Measurements from ENCODE around the gene GPATCH1. TPM values are rescaled to one million over a fixed set of nuclear protein-coding genes. Genes with fewer than 3 reads are reported as not detected.

GPATCH1 gene
- total and polyA plus RNA-seq, 2 of the 4 experiments (the other 2 are of a cell fraction) = 5.1 to 7.5 TPM

- Histone ChIP-seq H2BK15ac (ENCODE audit: low read depth, low read length) (no peak overlapping the region), H2AFZ (replicated peaks; ENCODE audit: low read length, poor library complexity) (no peak overlapping the region), H3K14ac (replicated peaks; ENCODE audit: low read depth, low read length) (no peak overlapping the region), H4K20me1 (ENCODE audit: insufficient read depth, low read length) (no peaks in the 10 kb centered on the region), H3K36me3 (ENCODE audit: control insufficient read depth, insufficient read depth, low read length) (peaks cover 4% of the 10 kb centered on the region; the same call in 1 of the 2 replicates), H3K9ac (ENCODE audit: low read depth, low read length) (no peak overlapping the region), H4K5ac (ENCODE audit: low read depth, low read length) (no peak overlapping the region), H2BK20ac (ENCODE audit: low read depth, low read length) (no peak overlapping the region), H3K79me1 (ENCODE audit: low read depth in 1 of 2, low read length in 2 of 2) (no peaks in the 10 kb centered on the region), H2BK120ac (ENCODE audit: low read depth, low read length) (no peak overlapping the region), H4K8ac (ENCODE audit: low read depth in 2 of 2, low read length in 2 of 2) (no peak overlapping the region), H3K18ac (ENCODE audit: low read depth, low read length) (no peak overlapping the region), H3K4me1 (ENCODE audit: control insufficient read depth, insufficient read depth, low read length) (peaks cover 2% of the 10 kb centered on the region; the same call in 1 of the 2 replicates), H3K9me1 (ENCODE audit: insufficient read depth, low read length) (no peaks in the 10 kb centered on the region), H3K4me3 (ENCODE audit: insufficient read depth, low read depth, low read length) (no peak overlapping the region), H3K4ac (ENCODE audit: low read depth, low read length) (no peak overlapping the region), H3K27ac (ENCODE audit: insufficient read depth, low read length) (no peak overlapping the region), H2AK5ac (ENCODE audit: low read depth, low read length) (no peak overlapping the region), H3K9me3 (ENCODE audit: control insufficient read depth, insufficient read depth, low read length) (no peaks in the 10 kb centered on the region), H2BK5ac (ENCODE audit: low read depth, low read length, poor library complexity, severe bottlenecking) (no peak overlapping the region), H3K4me2 (ENCODE audit: low read depth, low read length) (no peak overlapping the region), H3K27me3 (ENCODE audit: control insufficient read depth, insufficient read depth, low read length) (no peaks in the 10 kb centered on the region), H3K56ac (ENCODE audit: extremely low read depth, insufficient read depth, low read length) (no peak overlapping the region), H2AK9ac (replicated peaks; ENCODE audit: low read depth, low read length, poor library complexity) (no peak overlapping the region), H4K91ac (ENCODE audit: insufficient read depth, low read depth, low read length) (no peak overlapping the region), H3K23ac (ENCODE audit: low read depth, low read length) (no peak overlapping the region)
- ChIA-PET CTCF (interaction anchor here (0.6 kb wide), 1 partner anchor 29 kb away, joined by 3 read pairs; no protein-coding TSS in a partner anchor), POLR2A (ENCODE audit: unreplicated experiment) (no interaction called here)
- WGBS, 2 experiments (ENCODE audit: extremely low coverage in 2 of 2, insufficient read length in 1 of 2) = 20% methylated on average over 3 of the region's 38 CpGs; no CpG with 5 or more reads in 1 of the 2 experiments
- intact Hi-C loops (cut with micrococcal nuclease) (no loop called here), dilution Hi-C loops (cut with HindIII; ENCODE audit: low sequenced_read_pairs, unreplicated experiment) (no loop called here), in situ Hi-C loops (cut with MboI; ENCODE audit: low sequenced_read_pairs) (loop anchor here (10.0 kb wide), 1 partner anchor 50 kb away; no protein-coding TSS in a partner anchor)
- TF ChIP-seq USF2 (IDR thresholded peaks at IDR 0.05; ENCODE audit: low read depth, low read length) (no peak), NFE2L2 (IDR thresholded peaks at IDR 0.05; ENCODE audit: low read depth, low read length) (no peak), FOS (IDR thresholded peaks at IDR 0.05; ENCODE audit: low read depth, low read length) (no peak), MAFK (IDR thresholded peaks at IDR 0.05; ENCODE audit: low read depth, low read length) (no peak), POLR2A (IDR thresholded peaks at IDR 0.05; ENCODE audit: low read depth, low read length) (no peak), CHD1 (IDR thresholded peaks at IDR 0.05; ENCODE audit: low read depth, low read length) (no peak), MAZ (IDR thresholded peaks at IDR 0.05; ENCODE audit: borderline replicate concordance, low read depth, low read length) (no peak), CEBPB (IDR thresholded peaks at IDR 0.05; ENCODE audit: low read depth, low read length) (no peak), RCOR1 (IDR thresholded peaks at IDR 0.05; ENCODE audit: insufficient replicate concordance, low read length) (no peak), RAD21 (IDR thresholded peaks at IDR 0.05; ENCODE audit: low read length) (no peak), CTCF (conservative IDR thresholded peaks at IDR 0.05; ENCODE audit: low read depth, low read length) (no peak), MXI1 (IDR thresholded peaks at IDR 0.05; ENCODE audit: borderline replicate concordance, low read depth, low read length) (no peak), BHLHE40 (IDR thresholded peaks at IDR 0.05; ENCODE audit: low read depth, low read length) (no peak), SMC3 (IDR thresholded peaks at IDR 0.05; ENCODE audit: low read depth, low read length) (no peak), RFX5 (IDR thresholded peaks at IDR 0.05; ENCODE audit: low read depth, low read length) (no peak)
- TF ChIP-seq, protein P1, sequence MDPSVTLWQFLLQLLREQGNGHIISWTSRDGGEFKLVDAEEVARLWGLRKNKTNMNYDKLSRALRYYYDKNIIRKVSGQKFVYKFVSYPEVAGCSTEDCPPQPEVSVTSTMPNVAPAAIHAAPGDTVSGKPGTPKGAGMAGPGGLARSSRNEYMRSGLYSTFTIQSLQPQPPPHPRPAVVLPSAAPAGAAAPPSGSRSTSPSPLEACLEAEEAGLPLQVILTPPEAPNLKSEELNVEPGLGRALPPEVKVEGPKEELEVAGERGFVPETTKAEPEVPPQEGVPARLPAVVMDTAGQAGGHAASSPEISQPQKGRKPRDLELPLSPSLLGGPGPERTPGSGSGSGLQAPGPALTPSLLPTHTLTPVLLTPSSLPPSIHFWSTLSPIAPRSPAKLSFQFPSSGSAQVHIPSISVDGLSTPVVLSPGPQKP (IDR thresholded peaks at IDR 0.05; ENCODE audit: borderline replicate concordance, low read depth, low read length) = no peak
- no peak for DNase-seq
- ATAC-seq (ENCODE audit: low read depth) = no peak
- BruUV-seq (replicated peaks) = no TSS peak
These were observed 53.6 kb downstream of the GPATCH1 start for GRCh38 chr19:33134571-33135041.

Data from IMR-90 (cell line).